Caco-2 (cell line): ENCODE measurements around the gene MBTPS1. TPM values are rescaled to one million over a fixed set of nuclear protein-coding genes. Genes with fewer than 3 reads are reported as not detected.

ENCODE experiments used
- BruUV-seq: library from RNA; stranded (reverse); fragments of 400-500 nt; replicated peaks from 2 replicates; lab custom pipeline; 2021; lab: Mats Ljungman, UMichigan
- CTCF ChIA-PET: fragments of 300-600 bp; sonication (Branson Sonifier 250); formaldehyde crosslinking; loops from one replicate; lab custom pipeline; 2022; ENCODE audit warnings: antibody characterized with exemption; lab: Charles Lee
- POLR2A ChIA-PET: fragments of 300-600 bp; sonication (Branson Sonifier 250); formaldehyde crosslinking; loops from one replicate; lab custom pipeline; 2022; ENCODE audit warnings: antibody characterized with exemption; lab: Charles Lee
- DNase-seq, 2 experiments: peaks; one replicate each; pipeline versions ENCODE4 v3.0.0 to v3.0.0-alpha.2; 2020 to 2022
- H3K27me3 ChIP-seq: replicated peaks from 2 replicates; pipeline ENCODE4 v1.6.0; 2011; ENCODE audit warnings: low read length; ENCODE audit not compliant: control insufficient read depth, insufficient read depth
- H3K36me3 ChIP-seq: 2 replicates; pipeline ENCODE4 v1.5.1; 2011; ENCODE audit warnings: low read length; ENCODE audit not compliant: control insufficient read depth, insufficient read depth
- H3K4me1 ChIP-seq: fragments of 250-450 bp; sonication (Bioruptor Pico); 2 replicates; pipeline ENCODE4 v1.5.1; 2020; ENCODE audit warnings: mild to moderate bottlenecking
- H3K4me3 ChIP-seq: 2 replicates; pipeline ENCODE4 v1.5.1; 2011; ENCODE audit warnings: low read depth, mild to moderate bottlenecking, control low read depth, low read length
- H3K9me3 ChIP-seq: fragments of 250-450 bp; sonication (Bioruptor Pico); 2 replicates; pipeline ENCODE4 v1.5.1; 2020; ENCODE audit warnings: mild to moderate bottlenecking, moderate library complexity
- H3K27ac Mint-ChIP-seq: one replicate; pipeline ENCODE4 v1.8.0; 2022; ENCODE audit warnings: mixed read lengths; ENCODE audit not compliant: unreplicated experiment
- H3K27me3 Mint-ChIP-seq: one replicate; pipeline ENCODE4 v1.8.0; 2022; ENCODE audit warnings: mixed read lengths; ENCODE audit not compliant: insufficient read depth, unreplicated experiment
- H3K36me3 Mint-ChIP-seq: one replicate; pipeline ENCODE4 v1.8.0; 2022; ENCODE audit warnings: mild to moderate bottlenecking, mixed read lengths; ENCODE audit not compliant: insufficient read depth, unreplicated experiment
- H3K4me1 Mint-ChIP-seq: one replicate; pipeline ENCODE4 v1.8.0; 2022; ENCODE audit warnings: low read depth, mixed read lengths; ENCODE audit not compliant: unreplicated experiment
- H3K4me3 Mint-ChIP-seq: one replicate; pipeline ENCODE4 v1.8.0; 2022; ENCODE audit warnings: mild to moderate bottlenecking, moderate library complexity, mixed read lengths; ENCODE audit not compliant: unreplicated experiment
- H3K9me3 Mint-ChIP-seq: one replicate; pipeline ENCODE4 v1.8.0; 2022; ENCODE audit warnings: mixed read lengths; ENCODE audit not compliant: unreplicated experiment
- intact Hi-C: fragments of 100-400 bp; cut with micrococcal nuclease; formaldehyde crosslinking; loops from one replicate; pipeline ENCODE4 v1.10.0; 2022; ENCODE audit not compliant: unreplicated experiment
- total RNA-seq: library from RNA; stranded (reverse); gene quantifications from 2 replicates; pipeline ENCODE4 v1.2.3, GENCODE V29; 2022
- TF ChIP-seq, protein P1 (sequence below), 2 experiments: fragments of 200-600 bp in 1 of 2; IDR thresholded peaks; 1 replicate in 1 of 2; 2 replicates in 1 of 2; pipeline versions ENCODE4 v1.5.1 to v1.8.0; 2011 to 2022; ENCODE audit warnings: antibody characterized with exemption in 1 of 2, control low read depth in 1 of 2, inconsistent platforms in 1 of 2, low read depth in 1 of 2, low read length in 1 of 2, mild to moderate bottlenecking in 1 of 2, moderate library complexity in 1 of 2; ENCODE audit not compliant: insufficient read depth in 1 of 2, severe bottlenecking in 1 of 2, unreplicated experiment in 1 of 2

The MBTPS1 gene
- total RNA-seq, 1 experiment from 2014 or later = 96.4 TPM

DNA sequence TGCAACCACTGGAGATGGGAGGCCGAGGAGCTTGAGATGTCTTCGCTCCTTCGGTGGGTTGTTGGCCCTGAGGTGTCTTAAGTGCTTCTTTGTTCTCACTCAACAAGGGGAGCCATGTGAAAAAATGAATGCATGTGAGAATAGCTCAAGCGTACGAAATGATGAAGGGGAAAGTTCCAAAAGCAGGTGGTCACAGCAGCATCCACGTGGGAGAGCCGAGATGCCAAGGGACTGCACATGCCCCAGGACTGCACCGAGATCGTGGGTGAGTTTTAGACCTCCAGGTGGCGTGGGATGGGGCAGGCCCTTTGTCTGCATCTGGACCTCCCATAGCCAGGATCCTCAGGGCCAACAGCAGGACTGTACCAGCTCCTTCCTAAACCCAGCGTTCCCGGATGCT, 82.2 kb downstream of the MBTPS1 start:
- Mint-ChIP-seq H3K9me3 (peaks cover 7% of the 10 kb centered on the region), H3K27me3 (peaks cover 12% of the 10 kb centered on the region), H3K4me1 (no peaks in the 10 kb centered on the region), H3K36me3 (no peaks in the 10 kb centered on the region), H3K4me3 (no peak overlapping the region), H3K27ac (no peak overlapping the region)
- CTCF ChIA-PET = no interaction called here
- BruUV-seq = no TSS peak
- TF ChIP-seq, protein P1, sequence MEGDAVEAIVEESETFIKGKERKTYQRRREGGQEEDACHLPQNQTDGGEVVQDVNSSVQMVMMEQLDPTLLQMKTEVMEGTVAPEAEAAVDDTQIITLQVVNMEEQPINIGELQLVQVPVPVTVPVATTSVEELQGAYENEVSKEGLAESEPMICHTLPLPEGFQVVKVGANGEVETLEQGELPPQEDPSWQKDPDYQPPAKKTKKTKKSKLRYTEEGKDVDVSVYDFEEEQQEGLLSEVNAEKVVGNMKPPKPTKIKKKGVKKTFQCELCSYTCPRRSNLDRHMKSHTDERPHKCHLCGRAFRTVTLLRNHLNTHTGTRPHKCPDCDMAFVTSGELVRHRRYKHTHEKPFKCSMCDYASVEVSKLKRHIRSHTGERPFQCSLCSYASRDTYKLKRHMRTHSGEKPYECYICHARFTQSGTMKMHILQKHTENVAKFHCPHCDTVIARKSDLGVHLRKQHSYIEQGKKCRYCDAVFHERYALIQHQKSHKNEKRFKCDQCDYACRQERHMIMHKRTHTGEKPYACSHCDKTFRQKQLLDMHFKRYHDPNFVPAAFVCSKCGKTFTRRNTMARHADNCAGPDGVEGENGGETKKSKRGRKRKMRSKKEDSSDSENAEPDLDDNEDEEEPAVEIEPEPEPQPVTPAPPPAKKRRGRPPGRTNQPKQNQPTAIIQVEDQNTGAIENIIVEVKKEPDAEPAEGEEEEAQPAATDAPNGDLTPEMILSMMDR (IDR thresholded peaks at IDR 0.05; ENCODE audit: insufficient read depth in 1 of 2, low read depth in 1 of 2, low read length in 1 of 2, severe bottlenecking in 1 of 2, unreplicated experiment in 1 of 2) = no peak
- H3K27me3 ChIP-seq = no peaks in the 10 kb centered on the region
- H3K9me3 ChIP-seq = no peaks in the 10 kb centered on the region; the same call in 1 of the 2 replicates
- no peaks in the 10 kb centered on the region for H3K36me3 ChIP-seq
- H3K4me1 ChIP-seq = no peaks in the 10 kb centered on the region
- DNase-seq = no peak
- intact Hi-C loops = no loop called here
- H3K4me3 ChIP-seq = no peak overlapping the region
- POLR2A ChIA-PET = no interaction called here

DNA sequence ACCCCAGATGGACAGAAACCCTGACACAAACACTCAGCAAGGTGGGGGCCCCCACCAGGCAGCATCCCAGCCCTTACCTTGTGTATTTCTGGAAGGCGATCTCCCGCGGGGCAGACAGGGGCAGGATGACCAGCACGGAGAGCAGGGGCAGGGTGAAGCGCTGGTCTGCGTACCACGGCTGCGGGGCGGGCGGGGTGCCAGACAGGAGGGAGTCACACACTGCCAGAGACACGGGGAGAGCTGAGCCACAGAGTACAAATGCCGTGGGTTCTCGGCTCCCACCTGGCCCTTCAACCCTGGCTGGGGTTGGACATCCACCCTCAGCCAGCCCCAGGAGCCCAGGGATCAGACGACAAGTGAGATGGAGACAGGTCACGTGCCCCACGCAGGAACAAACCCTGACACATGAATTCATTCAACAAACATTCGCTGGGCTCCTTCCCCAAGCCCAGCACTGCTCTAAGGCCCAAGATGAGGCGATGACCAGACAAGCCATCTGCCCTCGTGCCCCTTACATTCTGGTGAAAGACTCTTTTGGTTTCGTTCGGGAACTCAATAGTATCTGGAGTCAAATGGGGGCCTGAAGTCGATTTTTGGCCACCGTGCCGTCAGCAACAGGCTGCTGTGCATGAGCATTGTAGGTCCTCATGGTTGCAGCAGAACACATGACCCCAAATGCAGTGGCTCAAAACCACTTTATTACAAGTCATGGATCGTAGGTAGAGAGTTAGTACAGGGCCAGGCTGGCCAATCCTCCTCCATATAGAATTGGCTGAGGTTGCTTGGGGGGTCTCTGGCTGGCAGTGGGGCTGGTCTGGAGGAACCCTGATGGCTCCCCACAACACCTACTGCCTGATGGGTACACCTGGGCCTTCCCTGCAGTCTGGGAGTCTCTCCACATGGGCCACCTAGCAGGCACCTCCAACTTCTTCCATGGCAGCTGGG, 83.2 kb downstream of the MBTPS1 start:
- no peaks in the 10 kb centered on the region for H3K36me3 ChIP-seq
- no peak overlapping the region for H3K4me3 Mint-ChIP-seq
- no peak overlapping the region for H3K4me3 ChIP-seq
- H3K4me1 Mint-ChIP-seq = no peaks in the 10 kb centered on the region
- no peaks in the 10 kb centered on the region for H3K36me3 Mint-ChIP-seq
- H3K9me3 Mint-ChIP-seq = peaks cover 7% of the 10 kb centered on the region
- H3K27ac Mint-ChIP-seq = no peak overlapping the region
- no peak for DNase-seq
- TF ChIP-seq, protein P1 (IDR thresholded peaks at IDR 0.05; ENCODE audit: insufficient read depth in 1 of 2, low read depth in 1 of 2, low read length in 1 of 2, severe bottlenecking in 1 of 2, unreplicated experiment in 1 of 2) = no peak
- ChIA-PET CTCF (no interaction called here), POLR2A (no interaction called here)
- intact Hi-C loops = no loop called here
- H3K27me3 ChIP-seq = no peaks in the 10 kb centered on the region
- no peaks in the 10 kb centered on the region; the same call in 1 of the 2 replicates for H3K9me3 ChIP-seq
- H3K4me1 ChIP-seq = no peaks in the 10 kb centered on the region
- H3K27me3 Mint-ChIP-seq = peaks cover 12% of the 10 kb centered on the region
- BruUV-seq = no TSS peak

DNA sequence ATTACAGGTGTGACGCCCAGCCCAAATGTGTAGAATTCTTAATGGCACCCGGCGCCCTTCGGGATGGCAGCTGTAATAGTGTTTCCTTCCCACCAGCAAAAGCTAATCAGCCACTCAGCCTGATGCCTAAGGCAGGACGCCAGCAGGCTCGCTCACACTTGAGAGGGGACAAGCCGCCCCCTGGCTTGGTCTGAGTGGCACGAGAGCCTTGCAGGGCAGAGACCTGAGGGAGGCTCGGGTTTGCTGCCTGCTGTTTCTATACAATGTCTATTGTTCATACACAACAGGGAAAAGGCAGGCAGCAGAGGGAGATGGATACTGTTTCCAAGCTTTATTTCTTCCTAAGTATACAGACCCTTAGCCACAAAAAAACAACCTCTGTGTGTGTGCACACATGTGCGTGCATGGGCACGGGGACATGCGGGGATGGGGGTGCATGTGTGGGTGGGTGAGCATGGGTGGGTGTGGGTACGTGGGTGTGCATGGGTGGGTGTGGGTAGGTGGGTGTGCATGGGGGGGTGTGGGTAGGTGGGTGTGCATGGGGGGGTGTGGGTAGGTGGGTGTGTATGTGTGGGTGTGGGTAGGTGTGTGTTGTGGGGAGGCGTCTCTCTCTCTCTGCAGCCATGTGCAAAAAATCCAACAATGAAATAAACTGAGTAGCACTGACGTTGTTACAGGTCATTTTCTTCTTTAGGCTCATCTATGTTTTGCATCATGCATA, 84.1 kb downstream of the MBTPS1 start:
- Histone ChIP-seq H3K9me3 (no peaks in the 10 kb centered on the region; the same call in 1 of the 2 replicates), H3K4me3 (no peak overlapping the region), H3K27me3 (no peaks in the 10 kb centered on the region), H3K4me1 (no peaks in the 10 kb centered on the region), H3K36me3 (no peaks in the 10 kb centered on the region)
- TF ChIP-seq, protein P1 (IDR thresholded peaks at IDR 0.05; ENCODE audit: insufficient read depth in 1 of 2, low read depth in 1 of 2, low read length in 1 of 2, severe bottlenecking in 1 of 2, unreplicated experiment in 1 of 2) = no peak
- Mint-ChIP-seq H3K4me3 (no peak overlapping the region), H3K27ac (no peak overlapping the region), H3K9me3 (peaks cover 7% of the 10 kb centered on the region), H3K27me3 (peaks cover 12% of the 10 kb centered on the region), H3K4me1 (no peaks in the 10 kb centered on the region), H3K36me3 (no peaks in the 10 kb centered on the region)
- no TSS peak for BruUV-seq
- no peak for DNase-seq
- ChIA-PET POLR2A (no interaction called here), CTCF (no interaction called here)
- intact Hi-C loops = no loop called here
